KMS-11 (cell line): ENCODE data around the gene CTNNA2.

Source experiments
- H2AFZ ChIP-seq: fragments of 200-600 bp; sonication (generic); 2 replicates; pipeline ENCODE4 v1.6.1; 2016; ENCODE audit warnings: antibody characterized with exemption, mixed run types, low read depth
- H3K27ac ChIP-seq: fragments of 200-600 bp; sonication (generic); 2 replicates; pipeline ENCODE4 v1.6.1; 2016; ENCODE audit warnings: mild to moderate bottlenecking, mixed run types
- H3K27me3 ChIP-seq: fragments of 200-600 bp; sonication (generic); 2 replicates; pipeline ENCODE4 v1.6.1; 2017; ENCODE audit warnings: mild to moderate bottlenecking, low read depth, mixed run types, moderate library complexity; ENCODE audit not compliant: insufficient read depth
- H3K36me3 ChIP-seq: fragments of 200-600 bp; sonication (generic); 2 replicates; pipeline ENCODE4 v1.6.1; 2017; ENCODE audit warnings: mild to moderate bottlenecking, mixed run types; ENCODE audit not compliant: insufficient read depth
- H3K4me1 ChIP-seq: fragments of 200-600 bp; sonication (generic); 2 replicates; pipeline ENCODE4 v1.6.1; 2016; ENCODE audit warnings: mild to moderate bottlenecking, low read depth, mixed run types; ENCODE audit not compliant: poor library complexity, severe bottlenecking
- H3K4me2 ChIP-seq: fragments of 200-600 bp; sonication (generic); 2 replicates; pipeline ENCODE4 v1.7.0; 2016; ENCODE audit warnings: mild to moderate bottlenecking, mixed run types
- H3K4me3 ChIP-seq: fragments of 200-600 bp; sonication (generic); IDR thresholded peaks from 2 replicates; pipeline ENCODE4 v1.6.1; 2017; ENCODE audit warnings: low read depth, low read length, mixed read lengths; ENCODE audit not compliant: insufficient read depth
- H3K79me2 ChIP-seq: fragments of 200-600 bp; sonication (generic); 2 replicates; pipeline ENCODE4 v1.6.1; 2016; ENCODE audit warnings: low read depth, mixed run types; ENCODE audit not compliant: insufficient read depth
- H3K9ac ChIP-seq: fragments of 200-600 bp; sonication (generic); 2 replicates; pipeline ENCODE4 v1.6.1; 2016; ENCODE audit warnings: mild to moderate bottlenecking, mixed run types
- H4K20me1 ChIP-seq: fragments of 200-600 bp; sonication (generic); 2 replicates; pipeline ENCODE4 v1.6.1; 2016; ENCODE audit warnings: mild to moderate bottlenecking, mixed run types; ENCODE audit not compliant: insufficient read depth
- CTCF ChIP-seq: fragments of 200-600 bp; sonication (generic); conservative IDR thresholded peaks from 2 replicates; pipeline ENCODE4 v1.6.1; 2017; ENCODE audit warnings: low read depth, mild to moderate bottlenecking, antibody characterized with exemption, low read length, moderate library complexity, mixed read lengths

The CTNNA2 gene

DNA sequence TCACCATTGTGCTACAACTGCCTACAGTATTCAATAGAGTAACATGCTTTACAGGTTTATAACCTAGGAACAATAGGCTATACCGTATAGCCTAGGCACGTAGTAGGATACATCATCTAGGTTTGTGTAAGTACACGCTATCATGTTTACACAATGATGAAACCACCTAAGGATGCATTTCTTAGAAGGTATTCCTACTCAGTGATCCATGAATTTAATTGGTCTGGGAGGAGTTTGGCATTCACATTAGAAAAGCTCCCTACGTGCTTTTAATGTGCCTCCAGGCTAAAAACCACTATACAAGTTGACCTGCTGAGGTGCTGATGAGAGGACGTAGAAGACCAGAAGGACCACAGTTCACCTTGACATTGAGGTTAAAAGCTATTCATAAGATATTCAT is 946.2 kb downstream of the CTNNA2 start:
- H3K79me2 ChIP-seq, result no peaks in the 10 kb centered on the region
- no peaks in the 10 kb centered on the region for H3K36me3 ChIP-seq
- H3K4me2 ChIP-seq, result no peak overlapping the region
- H4K20me1 ChIP-seq, result no peaks in the 10 kb centered on the region
- no peak overlapping the region for H2AFZ ChIP-seq
- no peak overlapping the region for H3K4me3 ChIP-seq
- TF ChIP-seq CTCF, result no peak
- peaks cover 6% of the 10 kb centered on the region for H3K4me1 ChIP-seq
- H3K9ac ChIP-seq, result no peak overlapping the region
- H3K27me3 ChIP-seq, result no peaks in the 10 kb centered on the region
- no peak overlapping the region for H3K27ac ChIP-seq

GRCh38 chr2:80461505-80462197 is 948.8 kb downstream of the CTNNA2 start:
- Histone ChIP-seq H3K79me2 (no peaks in the 10 kb centered on the region), H3K4me1 (peaks cover 9% of the 10 kb centered on the region), H2AFZ (no peak overlapping the region), H4K20me1 (no peaks in the 10 kb centered on the region), H3K4me3 (no peak overlapping the region), H3K4me2 (no peak overlapping the region), H3K9ac (no peak overlapping the region), H3K27me3 (no peaks in the 10 kb centered on the region), H3K36me3 (no peaks in the 10 kb centered on the region), H3K27ac (no peak overlapping the region)
- TF ChIP-seq CTCF, result no peak

- peaks cover 19% of the 10 kb centered on the region for H3K4me1 ChIP-seq
- H3K27me3 ChIP-seq, result no peaks in the 10 kb centered on the region
- no peak overlapping the region for H3K4me3 ChIP-seq
These were observed 949.8 kb downstream of the CTNNA2 start for GRCh38 chr2:80462654-80463053.

GRCh38 chr2:80464275-80464674 is 951.4 kb downstream of the CTNNA2 start:
- H3K4me3 ChIP-seq, result no peak overlapping the region
- no peak overlapping the region for H3K27ac ChIP-seq
- no peaks in the 10 kb centered on the region for H3K27me3 ChIP-seq
- H2AFZ ChIP-seq, result no peak overlapping the region
- H3K79me2 ChIP-seq, result no peaks in the 10 kb centered on the region
- no peak for TF ChIP-seq CTCF
- H3K9ac ChIP-seq, result no peak overlapping the region
- H3K4me2 ChIP-seq, result no peak overlapping the region
- peaks cover 24% of the 10 kb centered on the region for H3K4me1 ChIP-seq
- H4K20me1 ChIP-seq, result no peaks in the 10 kb centered on the region
- H3K36me3 ChIP-seq, result no peaks in the 10 kb centered on the region

More at GRCh38 chr2:80462654-80463053, 949.8 kb downstream of the CTNNA2 start:
- Histone ChIP-seq H2AFZ (no peak overlapping the region), H3K4me2 (no peak overlapping the region), H3K36me3 (no peaks in the 10 kb centered on the region), H3K9ac (no peak overlapping the region), H4K20me1 (no peaks in the 10 kb centered on the region), H3K79me2 (no peaks in the 10 kb centered on the region), H3K27ac (no peak overlapping the region)
- TF ChIP-seq CTCF, result no peak
